GM21526 (cell line): ENCODE measurements around the gene AEN.
A peak's percentile ranks its signal among the peaks of the same experiment; 100 is the strongest.
"Not testable (repeated sequence)": the region's sequence is repeated elsewhere in the genome, so short reads cannot be mapped to it uniquely, and the experiment has no call there.

ENCODE experiments used
- ATAC-seq: cut with Tn5 transposase; IDR thresholded peaks from one replicate; pipeline ENCODE4 v1.9.1; 2021; ENCODE audit warnings: moderate library complexity; ENCODE audit not compliant: unreplicated experiment, low FRiP score

AEN gene

DNA sequence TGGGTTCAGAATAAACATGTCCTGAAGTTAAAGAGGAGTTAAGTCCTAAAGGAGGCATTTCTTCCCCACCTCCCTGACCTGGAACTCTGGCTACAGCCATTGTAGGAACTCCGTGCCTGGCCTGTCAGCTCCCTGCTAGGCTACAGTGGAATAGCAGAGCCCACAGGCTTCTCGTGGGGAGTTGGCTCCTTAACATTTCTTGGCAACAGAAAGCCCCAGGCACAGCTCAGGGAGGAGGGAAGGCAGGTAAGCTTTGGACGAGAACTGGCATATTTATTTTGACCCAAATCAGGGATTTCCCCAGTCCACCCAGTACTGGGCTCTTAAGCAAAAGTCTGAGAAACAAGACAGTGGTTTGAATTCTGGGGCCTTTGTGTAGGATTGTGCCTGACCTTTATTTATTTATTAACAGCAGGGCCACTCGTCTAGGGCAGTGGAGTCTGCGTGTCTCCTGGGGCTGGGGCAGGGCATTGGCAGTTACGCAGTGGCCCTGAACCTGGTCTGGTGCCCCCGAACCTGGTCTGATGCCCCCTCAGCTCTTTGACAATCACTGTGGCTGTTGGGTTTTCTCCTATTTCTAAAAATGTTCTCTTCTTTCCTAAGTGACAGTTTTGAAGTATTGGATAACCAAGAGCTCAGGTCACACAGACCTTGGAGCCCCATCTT, 9.8 kb downstream of the AEN start:
- no peak for ATAC-seq

DNA sequence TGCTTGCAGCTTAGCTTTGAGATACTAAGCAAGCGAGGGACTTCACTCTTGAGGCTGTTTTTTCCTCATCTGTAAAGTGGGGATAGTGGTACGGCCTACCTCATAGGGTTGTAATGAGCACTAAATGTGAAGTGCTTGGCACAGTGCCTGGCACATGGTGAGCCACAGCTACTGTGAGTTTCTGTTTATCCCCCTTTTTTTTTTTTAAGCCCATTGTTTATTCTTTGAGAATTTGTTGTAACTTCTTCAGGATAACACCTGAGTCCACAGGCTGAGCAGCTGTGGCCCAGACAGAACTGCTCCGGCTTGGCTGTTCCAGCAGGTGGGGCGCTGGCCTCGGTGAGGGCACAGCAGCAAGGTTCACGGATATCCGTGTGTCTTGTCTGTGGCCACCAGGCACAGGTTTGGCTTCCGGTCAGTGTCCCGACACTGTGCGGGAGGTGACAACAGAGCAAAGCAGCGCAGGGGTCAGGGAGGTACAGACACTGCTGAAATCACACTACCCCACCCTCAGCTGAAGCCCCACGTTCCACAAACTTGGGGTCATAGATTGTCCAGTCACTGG, 10.4 kb downstream of the AEN start:
- no peak for ATAC-seq

DNA sequence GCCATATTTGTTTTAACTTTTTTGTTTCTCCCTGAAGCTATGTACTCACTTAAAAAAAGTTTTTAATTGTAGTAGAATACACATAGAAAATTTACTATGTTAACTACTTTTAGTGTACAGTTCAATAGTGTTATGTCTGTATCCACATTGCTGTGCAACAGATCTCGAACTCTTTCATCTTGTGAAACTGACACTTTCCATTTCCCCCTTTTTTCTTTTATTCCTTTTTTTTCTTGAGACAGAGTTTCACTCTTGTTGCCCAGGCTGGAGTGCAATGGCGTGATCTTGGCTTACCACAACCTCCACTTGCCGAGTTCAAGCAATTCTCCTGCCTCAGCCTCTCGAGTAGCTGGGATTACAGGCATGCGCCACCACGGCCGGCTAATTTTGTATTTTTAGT, 11.7 kb downstream of the AEN start:
- ATAC-seq: not testable (repeated sequence)

DNA sequence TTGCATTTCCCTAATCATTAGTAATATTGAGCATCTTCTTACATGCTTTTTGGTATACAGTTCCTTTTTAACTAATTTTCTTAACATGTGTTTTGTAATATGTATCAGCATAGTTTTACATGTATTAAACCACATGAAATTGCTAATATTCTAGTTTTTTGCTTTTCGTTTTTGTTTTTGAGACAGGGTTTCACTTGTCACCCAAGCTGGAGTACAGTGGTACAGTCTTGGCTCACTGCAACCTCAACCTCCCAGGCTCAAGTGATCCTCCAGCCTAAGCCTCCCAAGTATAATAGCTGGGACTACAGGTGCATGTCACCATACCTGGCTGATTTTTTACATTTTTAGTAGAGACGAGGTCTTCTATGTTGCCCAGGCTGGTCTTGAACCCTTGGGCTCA, 13.3 kb downstream of the AEN start:
- ATAC-seq: no peak

DNA sequence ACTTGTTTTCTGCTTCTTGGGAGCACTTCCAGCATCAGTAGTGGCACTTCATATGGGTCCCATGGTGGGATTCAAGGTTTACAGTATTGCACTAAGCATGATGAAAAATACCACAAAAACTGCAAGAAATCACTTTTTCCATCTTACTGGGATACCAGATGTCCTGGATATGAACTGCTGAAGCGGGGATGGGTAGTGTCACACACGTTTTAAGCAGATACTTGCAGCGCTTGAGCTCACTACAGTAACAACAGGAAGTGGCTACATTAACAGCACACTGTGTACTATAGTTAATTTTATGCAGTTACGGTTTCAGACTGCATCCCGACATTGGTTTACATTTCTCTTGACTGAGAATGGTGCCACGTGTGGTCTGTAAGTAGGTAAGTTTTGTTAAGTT, 14.2 kb downstream of the AEN start:
- ATAC-seq: peak; percentile 33

DNA sequence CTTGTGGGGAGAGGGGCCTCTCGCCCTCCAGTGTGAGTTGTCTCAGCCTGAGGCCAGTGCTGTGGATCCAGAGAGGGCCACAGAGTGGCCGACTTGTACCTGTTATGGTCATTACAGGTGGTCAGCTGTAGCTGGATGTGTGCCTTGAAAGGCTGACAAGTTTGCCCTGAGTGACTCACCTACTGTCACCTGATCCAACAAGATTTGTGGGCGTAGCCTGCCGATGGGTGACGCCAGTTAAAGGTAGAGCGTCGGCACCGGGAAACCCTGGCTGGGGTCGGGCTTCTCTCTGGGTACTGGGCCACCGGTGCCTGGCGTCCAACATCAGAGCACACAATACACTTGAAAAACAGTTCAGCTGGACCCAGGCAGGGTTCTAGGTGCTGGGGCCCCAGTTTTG, 14.9 kb downstream of the AEN start:
- ATAC-seq: no peak

DNA sequence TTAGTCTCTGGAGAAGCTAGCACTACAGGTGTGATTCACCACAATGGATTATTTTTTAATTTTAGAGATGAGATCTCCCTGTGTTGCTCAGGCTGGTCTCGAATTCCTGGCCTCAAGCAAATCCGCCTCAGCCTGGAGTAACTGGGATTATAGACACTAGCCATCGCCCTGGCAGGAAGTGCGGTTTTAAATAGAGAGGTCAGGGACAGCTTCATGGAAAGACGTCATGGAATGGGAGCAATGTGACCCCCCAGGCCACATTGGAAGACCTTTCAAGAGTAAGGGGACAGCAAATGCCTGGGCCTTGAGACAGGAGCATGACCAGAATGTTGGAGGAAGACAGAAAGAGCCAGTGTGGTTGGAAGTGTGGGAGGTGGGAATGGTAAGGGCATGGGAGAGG, 15.5 kb downstream of the AEN start:
- no peak for ATAC-seq

DNA sequence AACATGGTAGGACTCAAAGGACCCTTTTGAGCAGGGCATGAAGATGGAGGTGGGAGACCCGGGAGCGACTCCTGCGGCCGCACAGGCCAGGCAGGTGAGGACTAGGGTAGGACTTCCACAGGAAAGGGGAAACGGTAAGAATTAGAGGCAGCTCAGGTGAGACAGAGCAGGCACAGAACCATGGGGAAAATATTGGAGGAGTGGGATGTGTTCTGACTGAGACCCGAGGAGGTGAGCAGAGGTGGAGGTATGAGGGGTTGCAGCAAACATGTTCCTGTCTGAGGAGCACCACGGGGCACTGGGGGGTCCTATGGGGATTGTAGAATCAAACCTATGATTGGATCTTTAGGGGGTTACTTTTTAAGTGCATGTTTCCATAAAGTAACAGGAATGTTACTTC, 16.3 kb downstream of the AEN start:
- ATAC-seq: no peak

DNA sequence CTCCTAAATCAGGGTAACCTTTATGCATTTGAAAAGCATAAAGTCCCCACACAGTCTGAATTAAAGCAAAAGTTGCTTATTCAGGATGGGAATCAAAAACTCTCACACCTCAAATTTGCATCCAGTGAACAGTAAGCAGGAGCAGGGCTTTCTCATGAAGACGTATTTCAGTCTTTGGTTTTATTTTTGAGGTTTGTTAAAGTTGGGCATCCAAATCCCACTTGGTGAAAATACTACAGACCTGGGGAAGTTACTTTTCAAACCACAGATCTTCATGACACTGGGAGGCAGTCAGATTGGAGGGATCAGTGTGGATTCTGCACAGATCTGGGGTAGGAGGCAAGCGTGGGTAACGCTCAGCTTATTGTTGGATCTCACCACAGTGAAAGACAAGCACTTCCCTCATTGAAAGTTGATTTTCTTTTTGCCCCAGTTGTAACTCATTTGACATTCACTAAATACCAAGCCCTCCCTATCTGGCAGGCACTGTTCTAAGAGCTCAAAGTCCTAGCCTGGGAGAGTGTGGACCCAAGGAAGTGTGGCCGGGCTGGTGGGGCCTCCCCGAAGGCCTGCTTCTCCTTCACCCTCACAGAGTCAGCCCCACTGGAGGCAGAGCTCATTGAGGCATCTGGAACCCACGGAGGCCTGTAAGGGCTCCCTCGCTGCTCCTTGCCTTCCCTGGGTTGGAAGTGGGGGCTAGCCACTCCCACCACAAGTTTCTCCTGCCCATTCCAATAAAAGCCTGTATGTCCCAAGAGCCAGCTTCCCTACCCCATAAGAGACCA, 16.9 kb downstream of the AEN start:
- ATAC-seq: no peak

DNA sequence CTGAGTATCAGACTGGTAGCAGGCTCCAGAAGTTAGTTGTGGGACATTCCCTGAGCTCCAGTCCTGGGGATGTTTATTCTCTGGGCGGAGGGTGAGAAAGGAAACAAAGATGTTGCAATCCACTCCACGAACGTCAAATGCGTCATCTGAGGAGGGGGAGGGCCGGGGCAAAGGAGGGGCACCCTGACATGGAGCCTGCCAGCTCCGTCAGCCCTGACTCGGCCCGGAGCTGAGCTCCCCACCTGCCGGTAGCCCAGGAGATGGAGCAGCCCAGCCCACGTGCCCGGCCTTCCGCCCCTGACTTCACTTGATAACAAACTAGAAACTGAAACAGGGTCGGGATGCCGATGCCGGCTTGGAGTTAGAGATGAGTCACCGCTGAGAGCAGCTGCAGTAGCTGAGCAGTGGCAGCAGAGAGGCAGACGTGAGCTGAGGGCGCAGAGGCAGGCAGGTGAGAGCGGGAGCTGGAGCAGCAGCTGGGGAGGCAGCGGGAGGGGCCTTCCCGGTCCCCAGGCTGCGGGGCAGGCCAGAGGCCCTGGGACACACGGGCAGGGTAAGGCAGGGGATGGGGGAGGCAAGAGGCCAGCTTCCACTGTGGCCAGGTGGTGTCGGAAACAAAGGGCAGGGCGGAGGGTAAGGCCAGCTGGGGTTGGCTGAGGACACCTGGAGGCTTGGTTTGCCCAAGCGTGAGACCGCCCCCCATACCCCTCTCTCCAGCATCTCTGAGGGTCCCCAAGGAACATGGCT, 17.7 kb downstream of the AEN start, which contains the start of gene ISG20:
ISG20 (plus strand) TSS at position 391 of the 747 bp plus-strand sequence; CDS start at position 742, 351 bp downstream.
- peak; percentile 67 for ATAC-seq

DNA sequence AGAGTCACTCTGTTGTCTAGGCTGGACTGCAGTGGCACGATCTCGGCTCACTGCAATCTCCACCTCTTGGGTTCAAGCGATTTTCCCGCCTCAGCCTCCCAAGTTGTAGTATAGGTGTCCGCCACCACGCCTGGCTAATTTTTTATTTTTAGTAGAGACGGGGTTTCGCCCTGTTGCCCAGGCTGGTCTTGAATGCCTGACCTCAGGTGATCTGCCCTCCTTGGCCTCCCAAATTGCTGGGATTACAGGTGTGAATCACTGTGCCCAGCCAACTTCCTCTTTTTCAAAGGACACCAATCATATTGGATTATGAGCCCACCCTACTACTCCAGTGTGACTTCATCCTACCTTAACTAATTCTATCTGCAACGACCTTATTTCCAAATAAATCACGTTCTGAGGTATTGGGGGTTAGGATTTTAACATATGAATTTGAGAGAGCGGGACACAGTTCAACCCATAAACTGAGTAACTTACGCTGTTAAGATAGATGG, 20.9 kb downstream of the AEN start:
- ATAC-seq: no peak

DNA sequence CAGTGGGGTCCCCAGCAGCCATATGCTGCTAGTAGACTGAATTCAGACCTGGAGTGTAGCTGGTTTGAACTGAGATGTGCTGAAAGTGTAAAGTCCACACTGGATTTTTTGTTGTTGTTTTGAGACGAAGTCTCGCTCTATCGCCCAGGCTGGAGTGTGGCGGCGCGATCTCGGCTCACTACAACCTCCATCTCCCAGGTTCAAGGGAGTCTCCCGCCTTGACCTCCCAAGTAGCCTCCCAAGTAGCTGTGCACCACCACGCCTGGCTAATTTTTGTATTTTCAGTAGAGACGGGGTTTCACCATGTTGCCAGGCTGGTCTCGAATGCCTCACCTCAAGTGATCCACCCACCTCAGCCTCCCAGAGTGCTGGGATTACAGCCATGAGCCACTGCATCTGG, 21.4 kb downstream of the AEN start:
- ATAC-seq: not testable (repeated sequence)

DNA sequence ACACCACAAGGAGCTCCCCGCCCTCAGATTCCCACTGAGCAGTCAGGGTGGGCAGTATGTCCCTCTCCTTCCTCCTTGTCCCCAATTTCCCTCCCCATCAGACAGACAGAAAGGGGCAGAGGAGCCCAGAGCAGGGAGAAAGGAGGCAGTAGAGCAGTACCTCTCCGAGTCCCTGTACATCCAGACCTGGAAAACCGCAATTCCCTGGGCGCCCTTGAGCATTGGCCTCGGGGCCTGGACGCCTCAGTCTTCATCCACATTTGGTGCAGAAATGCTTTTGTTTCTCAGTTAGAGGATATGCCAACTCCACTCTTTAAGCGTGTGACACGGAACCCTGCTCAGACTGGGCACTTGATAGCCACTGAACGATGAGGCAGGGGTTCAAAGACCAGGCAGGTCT, 23.6 kb downstream of the AEN start:
- no peak for ATAC-seq

DNA sequence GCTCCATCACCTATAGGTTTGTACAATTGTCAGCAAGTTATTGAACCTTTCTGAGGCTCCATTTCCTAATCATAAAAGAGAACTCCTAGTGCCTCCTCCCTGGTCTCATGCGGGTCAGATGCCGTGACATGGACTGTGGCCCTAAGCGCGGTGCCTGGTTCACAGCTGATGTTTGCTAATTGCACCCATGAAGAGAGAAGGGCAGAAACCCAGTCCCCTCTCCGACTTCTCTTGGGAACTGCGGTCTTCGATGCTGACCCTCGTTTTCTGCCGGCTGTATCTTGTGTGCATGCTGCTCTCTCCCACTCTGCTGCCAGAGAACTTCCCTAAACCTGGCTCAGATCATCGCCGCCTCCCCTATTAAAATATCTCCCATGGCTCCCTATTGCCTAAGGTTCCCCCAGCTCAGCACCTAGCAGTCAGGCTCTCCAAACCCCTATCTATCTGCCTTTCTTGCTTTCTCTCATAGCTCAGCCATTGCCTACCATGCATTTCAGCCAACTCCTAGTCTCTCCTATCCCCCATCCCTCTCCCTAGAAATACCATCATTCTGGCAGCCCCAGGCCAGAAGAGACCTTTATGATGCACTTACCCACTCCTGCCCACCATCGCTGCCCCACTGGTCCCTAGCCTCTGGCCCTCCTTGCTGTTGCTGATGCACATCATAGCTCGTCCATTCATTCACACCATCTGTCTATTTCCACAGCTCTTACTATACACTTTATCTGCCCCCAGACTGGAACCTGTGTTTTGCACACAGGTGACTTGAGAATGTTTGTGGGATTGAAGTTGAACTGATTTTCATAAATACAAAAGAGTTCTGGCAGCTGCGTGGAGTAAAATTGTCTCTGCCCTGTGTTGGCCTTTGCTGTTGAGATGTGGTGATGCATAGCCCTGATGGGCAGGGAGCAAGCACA, 24.3 kb downstream of the AEN start:
- no peak for ATAC-seq

DNA sequence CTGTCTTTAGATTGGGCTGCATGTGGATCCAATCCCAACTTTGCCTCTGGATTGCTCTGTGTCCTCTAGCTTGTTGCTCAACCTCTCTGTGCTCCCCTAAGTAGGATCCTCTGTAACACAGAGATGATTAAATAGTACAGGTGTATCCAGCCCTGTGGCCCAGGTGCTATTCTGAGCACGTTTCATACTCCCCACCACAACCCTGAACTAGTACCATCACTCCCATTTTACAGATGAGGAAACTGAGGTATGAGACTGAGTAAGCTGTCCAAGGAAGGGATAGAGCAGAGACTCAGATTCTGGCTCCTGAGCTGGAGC, 24.9 kb downstream of the AEN start:
- ATAC-seq: no peak

DNA sequence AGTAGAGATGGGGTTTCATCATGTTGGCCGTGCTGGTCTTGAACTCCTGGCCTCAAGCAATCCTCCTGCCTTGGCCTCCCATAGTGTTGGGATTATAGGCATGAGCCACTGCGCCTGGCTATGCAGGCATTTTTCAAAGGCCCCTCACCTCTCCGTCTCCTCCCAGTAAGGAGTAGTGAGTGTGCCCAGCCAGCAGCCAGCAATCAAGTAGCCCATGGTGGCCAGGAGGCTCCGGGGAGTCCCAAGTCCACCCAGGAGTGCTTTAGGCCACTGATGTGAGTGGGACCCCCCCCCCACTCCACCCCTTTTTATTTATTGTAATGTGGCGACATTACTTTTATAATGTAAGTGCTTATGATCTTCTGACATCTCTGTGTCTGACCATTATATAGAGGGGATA, 25.8 kb downstream of the AEN start:
- ATAC-seq: no peak

DNA sequence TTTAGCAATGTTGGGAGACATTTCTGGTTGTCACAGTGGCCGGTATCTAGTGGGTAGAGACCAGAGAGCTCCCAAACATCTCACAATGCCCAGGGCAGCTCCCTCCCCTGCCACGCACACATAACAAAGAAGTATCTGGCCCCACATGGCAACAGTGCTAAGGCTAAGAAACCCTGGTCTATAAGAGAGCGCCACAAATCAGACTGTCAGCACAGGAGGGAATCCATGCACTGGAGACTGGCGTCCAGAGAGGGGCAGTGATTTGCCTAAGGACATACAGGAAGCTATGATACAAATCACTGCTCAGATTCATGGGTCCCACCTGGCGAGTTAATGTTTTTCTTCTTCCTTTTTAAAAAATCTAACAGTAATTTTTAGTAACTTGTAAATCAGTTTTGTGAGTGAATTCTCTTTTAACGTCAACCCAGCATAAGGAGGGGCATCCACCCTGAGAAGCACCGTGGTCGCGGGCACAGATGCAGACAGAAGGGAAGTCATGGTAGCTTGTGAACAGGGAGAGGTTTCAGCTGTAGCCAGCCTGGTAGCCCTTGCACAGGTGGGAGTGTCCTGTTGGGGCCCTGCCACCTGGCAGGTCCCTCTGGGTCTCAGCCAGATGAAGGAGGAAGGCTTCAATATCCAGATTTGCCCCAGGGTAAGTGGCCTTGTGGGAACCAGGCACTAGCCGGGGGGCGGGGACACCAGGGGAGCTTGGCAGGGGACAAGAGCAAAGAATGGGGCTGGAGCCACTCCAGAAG, 26.4 kb downstream of the AEN start:
- no peak for ATAC-seq

DNA sequence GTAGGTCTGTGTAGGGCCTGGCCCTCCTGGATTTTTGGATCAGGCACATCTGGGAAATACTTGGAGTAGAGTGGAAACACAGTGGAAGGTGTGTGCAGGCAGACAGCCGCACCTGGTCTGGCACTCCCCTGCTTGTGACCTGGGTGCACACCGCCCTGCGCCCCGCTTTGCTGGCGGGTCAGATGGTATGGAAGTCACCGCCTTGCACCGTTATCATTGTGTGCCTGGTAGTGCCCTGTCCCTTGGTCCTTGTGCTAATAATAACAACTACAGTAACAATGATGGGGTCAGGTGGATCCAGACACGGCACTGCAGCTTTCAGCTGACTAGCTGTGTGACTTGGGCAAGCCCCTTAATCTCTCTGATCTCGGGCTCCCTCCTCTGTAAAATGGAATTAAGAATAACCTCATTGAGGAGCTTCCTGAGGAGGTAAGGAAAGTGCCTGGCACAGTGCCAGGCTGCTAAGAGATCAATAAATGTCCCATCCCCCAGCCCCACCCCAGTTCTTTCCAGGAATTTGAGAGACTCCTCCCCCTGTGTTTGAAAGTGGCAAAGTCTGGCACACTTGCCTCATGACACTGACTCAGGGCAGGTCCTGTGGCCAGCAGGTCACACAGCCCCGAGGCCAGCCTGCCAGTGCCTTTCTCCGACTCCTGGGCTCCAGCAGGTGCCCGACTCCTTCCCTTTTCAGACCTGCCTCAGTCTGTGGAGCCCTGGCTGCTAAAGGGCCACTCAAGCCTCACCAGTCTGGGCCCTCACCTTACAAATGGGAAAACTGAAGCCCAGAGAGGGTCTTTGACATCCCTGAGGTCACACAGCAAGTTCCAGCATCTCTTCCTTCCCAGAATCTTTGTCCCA, 27.4 kb downstream of the AEN start:
- ATAC-seq: no peak
